HL-60 (cell line): ENCODE data around the gene RPS24.

ENCODE experiments used
- DNase-seq, 2 experiments: peaks; one replicate each; pipeline ENCODE4 v3.0.0-alpha.2; 2010 to 2020; ENCODE audit warnings: low read depth in 1 of 2, low spot score in 1 of 2
- H3K27ac ChIP-seq: fragments of 250-450 bp; sonication (Bioruptor Pico); replicated peaks from 2 replicates; pipeline ENCODE4 v1.5.1; 2020; ENCODE audit warnings: mild to moderate bottlenecking, moderate library complexity
- H3K27me3 ChIP-seq: fragments of 250-450 bp; sonication (Bioruptor Pico); 2 replicates; pipeline ENCODE4 v1.5.1; 2021; ENCODE audit warnings: mild to moderate bottlenecking, moderate library complexity; ENCODE audit not compliant: insufficient read depth, poor library complexity, severe bottlenecking
- H3K4me3 ChIP-seq: replicated peaks from 2 replicates; pipeline ENCODE4 v1.5.1; 2011; ENCODE audit warnings: mild to moderate bottlenecking, control low read depth, low read length; ENCODE audit not compliant: insufficient read depth
- CTCF ChIP-seq: IDR thresholded peaks from one replicate; pipeline ENCODE4 v1.5.1; 2011; ENCODE audit warnings: low read length, control low read depth, inconsistent platforms; ENCODE audit not compliant: insufficient read depth
- GABPA ChIP-seq: IDR thresholded peaks from 2 replicates; pipeline ENCODE4 v1.6.1; 2012; ENCODE audit warnings: low read depth
- POLR2AphosphoS5 ChIP-seq: IDR thresholded peaks from 2 replicates; pipeline ENCODE4 v1.6.1; 2012; ENCODE audit warnings: low read depth
- REST ChIP-seq: IDR thresholded peaks from 2 replicates; pipeline ENCODE4 v1.6.1; 2012; ENCODE audit warnings: low read depth; ENCODE audit not compliant: insufficient replicate concordance
- SPI1 ChIP-seq: IDR thresholded peaks from 2 replicates; pipeline ENCODE4 v1.6.1; 2012; ENCODE audit warnings: low read depth, mild to moderate bottlenecking, borderline replicate concordance

Gene RPS24

GRCh38 chr10:78025685-78026364, 7.8 kb upstream of the RPS24 start:
- TF ChIP-seq POLR2AphosphoS5 (no peak), GABPA (no peak), REST (no peak), SPI1 (no peak), CTCF (no peak)
- DNase-seq: no peak
- H3K27ac ChIP-seq: no peak overlapping the region
- no peak overlapping the region for H3K4me3 ChIP-seq
- no peaks in the 10 kb centered on the region for H3K27me3 ChIP-seq

- TF ChIP-seq CTCF (no peak), REST (no peak), SPI1 (no peak), GABPA (no peak), POLR2AphosphoS5 (no peak)
- Histone ChIP-seq H3K27me3 (no peaks in the 10 kb centered on the region), H3K27ac (peak overlapping the region; percentile 80), H3K4me3 (peak overlapping the region; percentile 100)
- DNase-seq: no peak
These were observed 5.0 kb upstream of the RPS24 start for GRCh38 chr10:78028438-78029268.

- TF ChIP-seq REST (no peak), GABPA (peak; percentile 88), CTCF (peak; percentile 27), POLR2AphosphoS5 (peak; percentile 37; the same call in 1 of the 2 replicates), SPI1 (peak; percentile 32; the same call in 1 of the 2 replicates)
- peak; percentile 94 to 98 for DNase-seq
- peak within 1 kb of the TSS; percentile 100 for H3K4me3 ChIP-seq
- H3K27me3 ChIP-seq: no peaks in the 10 kb centered on the region
- H3K27ac ChIP-seq: peak within 1 kb of the TSS; percentile 80
These were observed 4.1 kb upstream of the RPS24 start, which contains the start of gene POLR3A for GRCh38 chr10:78029269-78030226. Gene POLR3A, minus strand, starts transcription at chr10:78029515. Its CDS starts 108 bp downstream, at chr10:78029407.
